Activated naive CD8-positive, alpha-beta T cell treated with anti-CD3 and anti-CD28 coated beads, Interleukin-2, amount 50 U/mL, for 24 hours (primary cell): ENCODE results near the gene KCNN2.

Experiments used
- ATAC-seq: fragments of 150-1000 bp; cut with Tn5 transposase; one replicate; pipeline ENCODE4 v1.10.0; 2021
- DNase-seq: peaks from one replicate; pipeline ENCODE4 v3.0.0; 2021
- H3K27ac Mint-ChIP-seq: one replicate; pipeline ENCODE4 v1.8.0; 2021; ENCODE audit warnings: mild to moderate bottlenecking, mixed read lengths
- H3K27me3 Mint-ChIP-seq: one replicate; pipeline ENCODE4 v1.8.0; 2021; ENCODE audit warnings: mixed read lengths
- H3K36me3 Mint-ChIP-seq: one replicate; pipeline ENCODE4 v1.8.0; 2021; ENCODE audit warnings: low read depth, mixed read lengths
- H3K4me1 Mint-ChIP-seq: one replicate; pipeline ENCODE4 v1.8.0; 2021; ENCODE audit warnings: mixed read lengths
- H3K4me3 Mint-ChIP-seq: one replicate; pipeline ENCODE4 v1.8.0; 2021; ENCODE audit warnings: mild to moderate bottlenecking, moderate library complexity, mixed read lengths
- H3K9me3 Mint-ChIP-seq: one replicate; pipeline ENCODE4 v1.8.0; 2021; ENCODE audit warnings: mixed read lengths

The KCNN2 gene

DNA sequence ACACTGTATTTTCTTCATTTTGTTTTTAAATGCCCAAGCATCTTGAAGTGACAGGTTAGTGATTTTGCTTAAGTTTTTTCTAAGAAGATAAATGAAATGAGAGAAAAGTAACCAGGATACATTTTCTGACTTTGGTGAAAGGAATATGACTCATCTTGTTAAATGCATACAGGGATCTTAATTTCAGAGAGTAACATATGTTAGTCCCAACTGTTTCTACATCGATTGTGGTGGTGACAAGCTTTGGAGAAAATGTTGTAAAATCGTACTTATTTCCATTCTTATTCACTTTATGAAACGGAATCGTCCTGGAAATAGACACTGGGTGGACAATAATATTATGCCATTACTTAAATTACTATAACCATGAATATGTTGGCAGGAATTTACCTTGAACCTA lies 107.5 kb downstream of the KCNN2 start:
- no peak overlapping the region for H3K4me3 Mint-ChIP-seq
- ATAC-seq: no peak
- H3K9me3 Mint-ChIP-seq: no peaks in the 10 kb centered on the region
- H3K27me3 Mint-ChIP-seq: no peaks in the 10 kb centered on the region
- no peaks in the 10 kb centered on the region for H3K4me1 Mint-ChIP-seq
- no peaks in the 10 kb centered on the region for H3K36me3 Mint-ChIP-seq
- H3K27ac Mint-ChIP-seq: no peak overlapping the region
- no peak for DNase-seq

DNA sequence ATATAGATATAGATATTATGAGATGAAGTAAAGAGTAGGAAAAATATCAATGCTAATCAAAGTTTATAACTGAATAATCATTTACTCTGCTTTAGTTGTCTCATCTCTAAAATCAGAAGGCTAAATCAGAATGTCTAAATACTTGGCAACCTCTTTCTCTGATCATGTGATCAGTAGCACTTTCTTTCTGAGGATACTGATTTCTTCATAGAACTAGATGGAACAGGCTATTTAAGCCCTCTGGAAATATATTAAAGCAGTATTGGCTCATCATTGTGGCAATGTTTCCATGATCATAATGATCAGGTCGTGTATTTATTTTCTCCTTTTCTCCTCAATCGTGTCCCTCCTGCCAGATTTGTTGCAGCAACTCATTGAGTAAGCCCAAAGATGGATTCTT lies 109.7 kb downstream of the KCNN2 start:
- H3K9me3 Mint-ChIP-seq: no peaks in the 10 kb centered on the region
- ATAC-seq: no peak
- H3K27me3 Mint-ChIP-seq: no peaks in the 10 kb centered on the region

DNA sequence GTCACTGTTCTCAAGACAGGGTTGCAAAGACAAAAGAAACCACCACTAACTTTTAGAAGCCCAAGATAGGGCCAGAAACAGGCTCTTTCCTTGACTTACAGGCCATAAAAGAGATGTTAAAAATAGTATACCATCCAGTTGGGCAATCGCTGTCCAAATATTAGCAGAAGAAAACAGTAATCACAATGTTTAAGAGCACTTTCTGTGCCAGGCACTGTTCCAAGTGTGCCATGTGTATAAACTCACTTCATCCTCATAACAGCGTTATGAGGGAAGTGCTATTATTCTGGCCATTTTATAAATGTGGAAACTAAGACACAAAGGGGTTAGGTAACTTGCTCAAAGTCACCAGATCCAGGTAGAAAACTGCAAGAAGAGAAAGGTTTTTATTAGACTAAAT lies 111.7 kb downstream of the KCNN2 start:
- no peaks in the 10 kb centered on the region for H3K4me1 Mint-ChIP-seq
- no peak for ATAC-seq
- DNase-seq: no peak
- no peaks in the 10 kb centered on the region for H3K9me3 Mint-ChIP-seq
- no peak overlapping the region for H3K27ac Mint-ChIP-seq
- no peaks in the 10 kb centered on the region for H3K27me3 Mint-ChIP-seq
- no peaks in the 10 kb centered on the region for H3K36me3 Mint-ChIP-seq
- no peak overlapping the region for H3K4me3 Mint-ChIP-seq

More for the DNA sequence above, 109.7 kb downstream of the KCNN2 start:
- DNase-seq: no peak
- no peak overlapping the region for H3K4me3 Mint-ChIP-seq
- no peaks in the 10 kb centered on the region for H3K36me3 Mint-ChIP-seq
- no peaks in the 10 kb centered on the region for H3K4me1 Mint-ChIP-seq
- no peak overlapping the region for H3K27ac Mint-ChIP-seq

DNA sequence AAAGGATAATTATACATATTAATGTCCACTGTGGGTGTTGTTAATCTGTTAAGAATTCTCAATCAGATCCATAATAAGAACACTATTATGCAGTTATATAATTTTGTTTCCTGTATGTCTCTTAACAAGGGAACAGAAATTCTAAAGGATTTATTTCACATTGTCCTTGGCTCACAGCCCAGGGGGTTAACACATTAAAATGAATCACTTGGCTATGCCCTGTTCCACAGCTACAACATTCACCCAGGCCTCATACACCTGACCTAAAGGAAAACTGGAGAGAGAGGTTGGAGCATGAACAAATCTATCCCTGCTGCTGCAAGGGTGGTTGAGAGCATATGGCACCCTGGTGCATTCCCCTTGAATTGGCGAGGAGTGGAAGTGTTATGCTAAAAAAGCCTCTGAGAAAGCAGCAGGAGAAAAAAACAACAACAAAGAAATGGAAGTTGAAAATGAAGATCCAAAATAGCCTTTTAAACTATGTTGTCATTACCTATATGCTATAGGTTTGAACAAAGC lies 116.0 kb downstream of the KCNN2 start:
- DNase-seq: no peak
- H3K4me3 Mint-ChIP-seq: no peak overlapping the region
- H3K36me3 Mint-ChIP-seq: no peaks in the 10 kb centered on the region
- H3K9me3 Mint-ChIP-seq: peaks cover 15% of the 10 kb centered on the region
- H3K27me3 Mint-ChIP-seq: no peaks in the 10 kb centered on the region
- ATAC-seq: no peak
- no peaks in the 10 kb centered on the region for H3K4me1 Mint-ChIP-seq
- H3K27ac Mint-ChIP-seq: no peak overlapping the region

DNA sequence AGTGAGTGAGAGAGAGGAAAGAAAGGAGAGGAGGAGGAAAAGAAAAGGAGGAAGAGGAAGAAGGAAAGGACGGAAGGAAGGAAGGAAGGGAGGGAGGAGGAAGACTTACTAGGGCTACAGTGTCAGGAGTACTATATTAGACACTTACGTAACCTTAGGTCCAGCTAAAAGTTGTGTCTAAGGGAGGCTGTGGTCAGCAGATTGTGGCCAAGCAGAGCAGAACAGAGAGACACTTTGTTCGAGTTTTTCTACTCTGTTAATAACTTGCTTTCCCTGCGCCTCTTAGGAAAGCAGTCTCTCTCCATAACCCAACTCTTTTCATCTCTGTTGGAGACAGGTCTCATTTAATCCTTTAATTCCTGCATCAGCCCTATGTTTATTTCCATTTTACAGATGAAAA lies 138.9 kb downstream of the KCNN2 start:
- Mint-ChIP-seq H3K4me3 (no peak overlapping the region), H3K4me1 (no peaks in the 10 kb centered on the region), H3K27me3 (no peaks in the 10 kb centered on the region), H3K36me3 (no peaks in the 10 kb centered on the region), H3K27ac (no peak overlapping the region), H3K9me3 (no peaks in the 10 kb centered on the region)
- ATAC-seq (no peak), DNase-seq (no peak)

DNA sequence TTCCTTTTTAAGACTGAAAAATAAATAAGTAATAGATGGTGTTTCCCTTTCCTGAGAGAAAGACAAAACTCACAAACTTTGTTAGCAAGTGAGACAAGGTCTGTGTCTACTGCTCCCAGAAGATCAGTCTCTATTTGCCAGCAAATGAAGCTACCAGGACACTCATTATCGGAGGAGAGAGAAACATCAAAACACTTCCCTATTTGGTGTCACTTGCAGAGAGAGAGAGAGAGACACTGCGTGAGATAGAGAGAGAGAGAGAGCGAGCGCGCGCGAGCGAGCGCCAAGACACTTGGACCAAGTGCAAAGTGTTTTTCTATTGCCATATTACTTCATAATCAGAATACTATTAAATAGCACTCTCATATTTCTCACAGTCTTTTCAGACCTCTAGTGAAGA lies 142.7 kb downstream of the KCNN2 start:
- Mint-ChIP-seq H3K36me3 (no peaks in the 10 kb centered on the region), H3K4me3 (no peak overlapping the region), H3K4me1 (no peaks in the 10 kb centered on the region), H3K9me3 (peaks cover 3% of the 10 kb centered on the region), H3K27ac (no peak overlapping the region), H3K27me3 (no peaks in the 10 kb centered on the region)
- no peak for DNase-seq
- no peak for ATAC-seq

DNA sequence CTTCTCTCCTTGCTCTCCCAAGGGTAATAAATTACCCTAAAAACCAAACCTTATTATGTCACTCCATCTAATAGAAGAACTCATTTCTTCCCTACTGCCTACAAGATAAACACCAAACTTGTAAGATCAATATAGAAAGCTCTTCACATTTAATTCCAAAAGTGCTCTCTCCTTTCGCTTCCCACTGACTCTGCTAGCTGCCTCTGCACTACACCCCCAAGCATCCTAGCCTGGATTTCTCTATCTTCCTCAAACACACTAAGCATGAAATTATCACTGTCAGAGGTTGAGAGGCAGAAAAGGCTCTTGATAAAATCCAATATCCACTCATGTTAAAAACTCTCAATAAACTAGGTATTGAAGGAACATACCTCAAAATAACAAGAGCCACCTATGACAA lies 162.4 kb downstream of the KCNN2 start:
- Mint-ChIP-seq H3K27ac (no peak overlapping the region), H3K36me3 (no peaks in the 10 kb centered on the region), H3K4me1 (no peaks in the 10 kb centered on the region), H3K27me3 (no peaks in the 10 kb centered on the region), H3K4me3 (no peak overlapping the region), H3K9me3 (no peaks in the 10 kb centered on the region)
- DNase-seq (no peak), ATAC-seq (no peak)

DNA sequence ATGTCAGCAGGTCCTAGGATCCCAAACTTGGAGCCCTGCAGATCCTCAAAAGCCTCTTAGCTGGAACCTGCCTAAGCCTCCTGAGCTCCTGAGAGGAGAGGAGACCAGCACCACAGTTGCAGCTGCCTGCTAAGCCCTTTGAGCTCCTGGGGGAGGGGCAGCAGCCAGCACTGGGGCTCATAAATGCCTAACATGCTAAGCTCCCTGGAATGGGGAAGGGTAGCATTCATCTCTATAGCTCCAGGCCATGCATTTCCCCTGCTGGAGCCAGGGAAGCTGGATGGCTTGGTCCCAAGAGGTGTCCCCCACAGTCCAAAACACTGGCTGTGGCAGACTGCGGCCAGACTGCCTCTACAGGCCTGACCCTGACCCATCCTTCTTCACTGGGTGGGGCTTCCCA lies 182.7 kb downstream of the KCNN2 start:
- no peaks in the 10 kb centered on the region for H3K27me3 Mint-ChIP-seq
- no peak overlapping the region for H3K4me3 Mint-ChIP-seq
- H3K27ac Mint-ChIP-seq: no peak overlapping the region
- H3K4me1 Mint-ChIP-seq: no peaks in the 10 kb centered on the region
- DNase-seq (no peak), ATAC-seq (no peak)
- no peaks in the 10 kb centered on the region for H3K36me3 Mint-ChIP-seq
- H3K9me3 Mint-ChIP-seq: peaks cover 4% of the 10 kb centered on the region
